Psoas muscle (tissue), 8 donors: ENCODE data around the gene PPP1R15B. TPM values are rescaled to one million over a fixed set of nuclear protein-coding genes. Genes with fewer than 3 reads are reported as not detected.

Experiments
- ATAC-seq, 4 donors: fragments of 200-7000 bp; cut with Tn5 transposase; one replicate each; pipeline ENCODE4 v1.9.1; 2020; ENCODE audit warnings: moderate library complexity in 3 of 4, mild to moderate bottlenecking in 2 of 4
- DNase-seq, 2 donors: peaks; one replicate each; pipeline ENCODE4 v3.0.0-alpha.2; 2020
- H3K27ac ChIP-seq: fragments of 200-600 bp; one replicate; pipeline ENCODE4 v1.8.0; 2022
- H3K27me3 ChIP-seq, 3 donors: fragments of 200-600 bp in 1 of 3; one replicate each; pipeline versions ENCODE4 v1.6.1 to v1.8.0; 2013 to 2022; ENCODE audit warnings: low read length in 2 of 3, mild to moderate bottlenecking in 2 of 3, moderate library complexity in 1 of 3; ENCODE audit not compliant: insufficient read depth in 3 of 3
- H3K36me3 ChIP-seq, 2 donors: fragments of 200-600 bp in 1 of 2; one replicate each; pipeline versions ENCODE4 v1.6.1 to v1.8.0; 2013 to 2022; ENCODE audit warnings: low read depth in 1 of 2, mild to moderate bottlenecking in 1 of 2, moderate library complexity in 1 of 2; ENCODE audit not compliant: insufficient read depth in 1 of 2
- H3K4me1 ChIP-seq: fragments of 200-600 bp; one replicate; pipeline ENCODE4 v1.8.0; 2022
- H3K4me3 ChIP-seq: fragments of 200-600 bp; one replicate; pipeline ENCODE4 v1.8.0; 2022; ENCODE audit warnings: mild to moderate bottlenecking
- H3K9me3 ChIP-seq: fragments of 200-600 bp; one replicate; pipeline ENCODE4 v1.8.0; 2022
- WGBS, 3 donors: extraction: QIAGEN DNeasy Blood & Tissue Kit; methylation state at CpG; one replicate each; pipeline versions ENCODE4 v1.1.6 to v1.1.7; 2013; 5-methylcytosine and 5-hydroxymethylcytosine counted together
- intact Hi-C, 2 donors: fragments of 100-400 bp; cut with DNase I; formaldehyde crosslinking; loops; one replicate each; pipeline versions ENCODE4 v1.11.0 to v1.14.2; 2022
- polyA plus RNA-seq, 3 donors: library from polyadenylated mRNA; stranded (reverse); fragments of 200-250 nt; gene quantifications; one replicate each; pipeline ENCODE4 v1.2.3, GENCODE V29; 2013
- total RNA-seq, 4 donors: library from RNA; stranded (reverse); fragmentation: NEBNext Ultra II Directional in 2 of 4; extraction: Animal tissue kit (Norgen Biotek cat#: 25700) in 2 of 4; gene quantifications; one replicate each; pipeline versions ENCODE4 v1.2.1 to v1.2.4, GENCODE V29; 2021 to 2023
- TF ChIP-seq, protein P1 (sequence below): fragments of 200-600 bp; IDR thresholded peaks from one replicate; pipeline ENCODE4 v1.8.0; 2022; ENCODE audit warnings: antibody characterized with exemption
- donor health status: healthy with polysubstance abuse.
- donor health status: DM: no; HTN: no; CAD: no; lungs with moderate emphysema.
- donor health status: Bipolar disorder and iron deficiency.
- donor health status: healthy.
- donor health status: DM: yes; HTN: yes; CAD: no.
- donor health status: DM: no; HTN: no; CAD: no.
- donor health status: DM: no; HTN: no; CAD: no.
- donor health status: DM: yes; HTN: yes; CAD: no.

PPP1R15B gene
- total and polyA plus RNA-seq, 7 donors, result 12.2 to 35.2 (median 19.3) TPM

DNA sequence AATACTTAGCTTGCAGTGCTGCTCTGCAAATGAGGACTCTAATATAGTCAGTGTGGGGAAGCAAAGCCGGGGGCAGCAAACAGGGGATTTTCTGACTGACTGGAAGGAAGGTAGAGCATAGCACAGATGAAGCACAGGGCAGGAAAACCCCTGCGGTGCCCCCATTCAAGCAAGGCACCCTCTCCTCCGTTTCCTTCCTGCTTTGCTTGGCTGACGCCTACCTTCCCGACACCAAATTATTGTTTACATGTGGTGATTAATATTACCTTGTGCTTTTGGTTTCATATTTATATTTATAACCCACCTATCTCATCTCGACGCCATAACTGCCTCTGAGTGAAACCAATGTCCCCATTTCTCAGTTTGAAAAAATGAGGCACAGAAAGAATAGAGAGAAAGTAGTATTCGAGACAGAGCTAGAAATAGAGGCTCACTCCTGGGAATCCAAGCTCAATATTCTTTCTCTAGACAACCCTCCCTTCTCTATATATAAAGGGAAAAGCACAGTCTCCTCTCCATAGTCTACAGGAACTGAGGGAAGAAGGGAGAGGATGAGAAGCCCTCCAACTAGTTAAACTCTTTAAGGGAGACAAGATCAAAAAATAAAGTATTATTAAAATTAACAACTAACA is 41.6 kb upstream of the PPP1R15B start:
- Histone ChIP-seq H3K4me3 (no peak overlapping the region), H3K4me1 (peaks cover 34% of the 10 kb centered on the region), H3K36me3 (peaks cover 0 to 47% of the 10 kb centered on the region in 2 donors), H3K27me3 (no peaks in the 10 kb centered on the region), H3K27ac (no peak overlapping the region), H3K9me3 (no peaks in the 10 kb centered on the region)
- no peak for DNase-seq
- 71 to 79% (median 73%) methylated on average over 8 of the region's 8 CpGs for WGBS, 3 donors
- no peak for ATAC-seq
- TF ChIP-seq, protein P1, sequence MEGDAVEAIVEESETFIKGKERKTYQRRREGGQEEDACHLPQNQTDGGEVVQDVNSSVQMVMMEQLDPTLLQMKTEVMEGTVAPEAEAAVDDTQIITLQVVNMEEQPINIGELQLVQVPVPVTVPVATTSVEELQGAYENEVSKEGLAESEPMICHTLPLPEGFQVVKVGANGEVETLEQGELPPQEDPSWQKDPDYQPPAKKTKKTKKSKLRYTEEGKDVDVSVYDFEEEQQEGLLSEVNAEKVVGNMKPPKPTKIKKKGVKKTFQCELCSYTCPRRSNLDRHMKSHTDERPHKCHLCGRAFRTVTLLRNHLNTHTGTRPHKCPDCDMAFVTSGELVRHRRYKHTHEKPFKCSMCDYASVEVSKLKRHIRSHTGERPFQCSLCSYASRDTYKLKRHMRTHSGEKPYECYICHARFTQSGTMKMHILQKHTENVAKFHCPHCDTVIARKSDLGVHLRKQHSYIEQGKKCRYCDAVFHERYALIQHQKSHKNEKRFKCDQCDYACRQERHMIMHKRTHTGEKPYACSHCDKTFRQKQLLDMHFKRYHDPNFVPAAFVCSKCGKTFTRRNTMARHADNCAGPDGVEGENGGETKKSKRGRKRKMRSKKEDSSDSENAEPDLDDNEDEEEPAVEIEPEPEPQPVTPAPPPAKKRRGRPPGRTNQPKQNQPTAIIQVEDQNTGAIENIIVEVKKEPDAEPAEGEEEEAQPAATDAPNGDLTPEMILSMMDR, result no peak
- intact Hi-C loops, result no loop called here

DNA sequence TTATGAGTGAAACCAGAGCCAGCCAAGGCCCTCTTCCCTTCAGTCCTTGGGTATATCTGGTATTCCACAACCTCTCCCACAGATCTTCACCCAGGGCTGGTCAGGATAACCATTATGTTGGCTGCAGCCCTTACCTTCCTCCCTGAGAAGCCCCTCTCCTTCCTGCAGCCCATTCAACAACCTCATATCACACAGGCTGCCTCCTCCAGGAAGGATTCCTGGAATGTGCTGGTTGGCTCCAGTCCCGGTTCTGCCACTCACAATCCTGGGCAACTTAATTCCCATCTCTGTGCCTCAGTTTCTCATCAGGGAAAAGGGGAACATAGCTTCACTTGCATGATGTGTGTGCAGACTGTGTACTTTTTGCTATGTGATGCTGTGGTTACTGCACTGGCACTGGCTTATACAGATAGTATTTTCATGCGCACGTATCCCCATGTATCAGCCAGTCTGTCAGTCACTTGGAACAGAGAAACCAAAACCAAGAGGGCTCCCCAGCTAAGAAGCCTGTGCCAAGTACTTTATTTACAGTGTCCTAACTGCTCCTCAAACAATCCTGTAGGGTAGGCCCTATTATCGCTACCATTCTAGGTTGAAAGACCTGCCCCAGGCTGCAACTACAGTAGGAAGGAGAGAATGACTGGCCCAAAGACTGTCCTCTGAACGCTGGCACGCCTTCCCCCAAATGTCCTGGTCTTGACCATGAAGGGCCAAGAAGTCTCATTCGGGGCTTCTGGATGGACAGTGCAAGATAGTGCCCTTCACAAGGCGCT is 39.9 kb upstream of the PPP1R15B start:
- Histone ChIP-seq H3K9me3 (no peaks in the 10 kb centered on the region), H3K27ac (peak overlapping the region; percentile 89), H3K27me3 (no peaks in the 10 kb centered on the region), H3K4me1 (peaks cover 50% of the 10 kb centered on the region), H3K4me3 (peak overlapping the region; percentile 53), H3K36me3 (peaks cover 0 to 46% of the 10 kb centered on the region in 2 donors)
- ATAC-seq (peak in 1 of 4 donors; percentile 0), DNase-seq (no peak)
- TF ChIP-seq, protein P1, result no peak
- 44 to 66% (median 48%) methylated on average over 8 of the region's 8 CpGs for WGBS, 3 donors
- intact Hi-C loops, result loop anchor here in 1 of 2 donors (2.0 kb wide), 1 partner anchor 15 kb away; no protein-coding TSS in a partner anchor

GRCh38 chr1:204450461-204451257 is 39.0 kb upstream of the PPP1R15B start:
- Histone ChIP-seq H3K4me3 (peak overlapping the region; percentile 53), H3K27ac (peak overlapping the region; percentile 89), H3K27me3 (no peaks in the 10 kb centered on the region), H3K4me1 (peaks cover 58% of the 10 kb centered on the region), H3K9me3 (no peaks in the 10 kb centered on the region), H3K36me3 (peaks cover 0 to 47% of the 10 kb centered on the region in 2 donors)
- peak; percentile 78 to 86 (median 82) for ATAC-seq
- DNase-seq, result peak; percentile 51 to 89
- WGBS, 3 donors, result 18 to 27% (median 23%) methylated on average over 6 to 8 of the region's 8 CpGs
- TF ChIP-seq, protein P1, result no peak
- intact Hi-C loops, result loop anchor here in 1 of 2 donors (2.0 kb wide), 1 partner anchor 16 kb away; no protein-coding TSS in a partner anchor

DNA sequence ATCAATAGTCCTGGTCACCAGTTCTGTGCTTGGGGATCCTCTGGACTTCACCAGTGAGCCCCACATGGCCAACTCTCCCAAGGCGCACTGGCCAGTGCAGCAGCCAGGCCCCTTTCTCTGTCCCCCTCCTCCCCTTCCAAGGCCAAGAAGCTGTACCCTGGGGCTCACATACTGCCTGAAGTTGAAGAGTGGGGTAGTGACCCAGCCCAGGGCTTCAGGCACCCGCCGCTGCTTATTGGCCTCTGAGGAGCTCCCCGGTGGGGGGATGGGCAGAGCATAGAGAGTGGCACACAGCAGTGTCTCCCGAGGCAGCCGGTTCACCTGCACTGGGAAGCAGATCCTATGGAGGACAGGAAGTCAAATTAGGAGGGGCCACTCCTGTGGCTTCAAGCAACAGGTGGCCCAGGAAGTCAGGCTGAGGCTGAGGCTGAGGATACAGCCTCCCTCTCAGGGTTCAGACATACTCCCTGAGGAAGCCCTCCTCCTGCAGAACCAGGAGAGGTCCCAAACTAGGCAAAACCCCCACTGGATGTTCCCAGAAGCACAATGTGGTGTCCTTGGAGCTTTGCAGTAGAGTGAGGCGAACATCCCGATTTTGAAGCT is 38.2 kb upstream of the PPP1R15B start:
- DNase-seq (peak in 1 of 2 donors; percentile 77), ATAC-seq (peak in 2 of 4 donors; percentile 19 to 27)
- 29 to 47% (median 37%) methylated on average over 8 of the region's 8 CpGs for WGBS, 3 donors
- Histone ChIP-seq H3K9me3 (no peaks in the 10 kb centered on the region), H3K36me3 (peaks cover 0 to 46% of the 10 kb centered on the region in 2 donors), H3K4me3 (peak overlapping the region; percentile 53), H3K27ac (peak overlapping the region; percentile 89), H3K4me1 (peaks cover 59% of the 10 kb centered on the region), H3K27me3 (no peaks in the 10 kb centered on the region)
- intact Hi-C loops, result loop anchor here (2.0 to 10.0 kb wide), 2 partner anchors 17 to 355 kb away; no protein-coding TSS in a partner anchor
- TF ChIP-seq, protein P1, result no peak
